ENCODE measurements around the gene XKR3. TPM values are rescaled to one million over a fixed set of nuclear protein-coding genes. Genes with fewer than 3 reads are reported as not detected.

Gene XKR3
- total and polyA plus RNA-seq, 11 donors = 0.16 TPM; not detected in 10

GRCh38 chr22:16815073-16815472 lies 10.1 kb downstream of the XKR3 start:
- Histone ChIP-seq H3K9me3 (peaks cover 0 to 20% (median 5%) of the 10 kb centered on the region in 12 donors), H3K4me1 (peaks cover 0 to 4% (median 0%) of the 10 kb centered on the region in 12 donors), H3K27me3 (no peaks in the 10 kb centered on the region), H3K4me3 (no peak overlapping the region), H3K27ac (no peak overlapping the region), H3K36me3 (no peaks in the 10 kb centered on the region)
- ATAC-seq (no peak), DNase-seq (no peak)
- WGBS, 4 donors = 49 to 62% (median 60%) methylated on average over 1 of the region's 1 CpG
- intact Hi-C loops (cut with DNase I) = no loop called here
- TF ChIP-seq POLR2A (IDR thresholded peaks at IDR 0.05) (no peak), CTCF (IDR thresholded peaks at IDR 0.05) (no peak)

GRCh38 chr22:16810188-16810802 lies 14.9 kb downstream of the XKR3 start:
- WGBS, 4 donors = 69 to 74% (median 70%) methylated on average over 4 of the region's 4 CpGs
- no peaks in the 10 kb centered on the region for H3K4me1 ChIP-seq

GRCh38 chr22:16808744-16809143 lies 16.5 kb downstream of the XKR3 start:
- H3K4me3 ChIP-seq = no peak overlapping the region
- WGBS, 4 donors = 58 to 65% (median 60%) methylated on average over 2 of the region's 2 CpGs

More at GRCh38 chr22:16810188-16810802, 14.9 kb downstream of the XKR3 start:
- DNase-seq (no peak), ATAC-seq (no peak)
- H3K4me3 ChIP-seq = no peak overlapping the region
- no peak for TF ChIP-seq POLR2A (IDR thresholded peaks at IDR 0.05)
- TF ChIP-seq CTCF (IDR thresholded peaks at IDR 0.05) = no peak
- no peaks in the 10 kb centered on the region for H3K27me3 ChIP-seq
- no peak overlapping the region for H3K27ac ChIP-seq
- H3K9me3 ChIP-seq = peaks cover 0 to 15% (median 5%) of the 10 kb centered on the region in 12 donors
- H3K36me3 ChIP-seq = no peaks in the 10 kb centered on the region
- intact Hi-C loops (cut with DNase I) = no loop called here

GRCh38 chr22:16807109-16807508 lies 18.1 kb downstream of the XKR3 start:
- DNase-seq (no peak), ATAC-seq (no peak)
- Histone ChIP-seq H3K27ac (no peak overlapping the region), H3K27me3 (no peaks in the 10 kb centered on the region), H3K4me3 (no peak overlapping the region), H3K9me3 (no peaks in the 10 kb centered on the region), H3K36me3 (no peaks in the 10 kb centered on the region), H3K4me1 (no peaks in the 10 kb centered on the region)
- intact Hi-C loops (cut with DNase I) = loop anchor here in 1 of 10 donors (10.0 kb wide), 1 partner anchor 122 kb away; no protein-coding TSS in a partner anchor
- WGBS, 4 donors = 34 to 64% (median 45%) methylated on average over 2 of the region's 2 CpGs
- TF ChIP-seq CTCF (IDR thresholded peaks at IDR 0.05) (no peak), POLR2A (IDR thresholded peaks at IDR 0.05) (no peak)

More at GRCh38 chr22:16808744-16809143, 16.5 kb downstream of the XKR3 start:
- DNase-seq (no peak), ATAC-seq (no peak)
- H3K36me3 ChIP-seq = no peaks in the 10 kb centered on the region
- intact Hi-C loops (cut with DNase I) = loop anchor here in 1 of 10 donors (10.0 kb wide), 1 partner anchor 124 kb away; no protein-coding TSS in a partner anchor
- H3K27me3 ChIP-seq = no peaks in the 10 kb centered on the region
- H3K9me3 ChIP-seq = no peaks in the 10 kb centered on the region
- no peak for TF ChIP-seq POLR2A (IDR thresholded peaks at IDR 0.05)
- no peak for TF ChIP-seq CTCF (IDR thresholded peaks at IDR 0.05)
- H3K4me1 ChIP-seq = no peaks in the 10 kb centered on the region
- no peak overlapping the region for H3K27ac ChIP-seq

Measured in heart left ventricle (tissue), 16 donors.